Measurements from ENCODE around the gene FBXW11. TPM values are rescaled to one million over a fixed set of nuclear protein-coding genes. Genes with fewer than 3 reads are reported as not detected.

Gene FBXW11
- total and polyA plus RNA-seq, 8 donors, result 47.6 to 56.9 (median 54.4) TPM

DNA sequence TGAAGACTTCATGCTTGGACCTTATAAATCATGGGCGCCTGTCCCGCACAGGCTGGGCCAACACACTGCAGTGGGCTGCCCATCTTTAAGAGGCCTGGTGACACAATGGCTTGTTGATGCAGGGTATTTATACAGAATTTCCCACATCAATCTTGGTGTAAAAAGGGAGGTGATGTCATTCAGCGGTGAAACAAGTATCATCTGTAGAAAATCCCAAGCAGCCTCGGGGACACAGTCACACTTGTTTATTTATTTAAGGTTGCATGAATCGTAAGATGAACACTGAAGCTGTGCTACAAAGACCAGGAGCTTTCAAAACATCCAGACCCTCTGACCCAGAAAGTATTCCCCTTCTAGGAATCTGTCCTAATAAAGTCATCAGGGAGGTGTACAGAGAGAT, 180.3 kb downstream of the FBXW11 start:
- peaks cover 0 to 2% of the 10 kb centered on the region in 2 donors for H3K9me3 ChIP-seq
- DNase-seq (no peak), ATAC-seq (no peak)
- H3K27me3 ChIP-seq, result no peaks in the 10 kb centered on the region
- H3K27ac ChIP-seq, result no peak overlapping the region
- intact Hi-C loops (cut with DNase I), result no loop called here
- TF ChIP-seq, protein P1, sequence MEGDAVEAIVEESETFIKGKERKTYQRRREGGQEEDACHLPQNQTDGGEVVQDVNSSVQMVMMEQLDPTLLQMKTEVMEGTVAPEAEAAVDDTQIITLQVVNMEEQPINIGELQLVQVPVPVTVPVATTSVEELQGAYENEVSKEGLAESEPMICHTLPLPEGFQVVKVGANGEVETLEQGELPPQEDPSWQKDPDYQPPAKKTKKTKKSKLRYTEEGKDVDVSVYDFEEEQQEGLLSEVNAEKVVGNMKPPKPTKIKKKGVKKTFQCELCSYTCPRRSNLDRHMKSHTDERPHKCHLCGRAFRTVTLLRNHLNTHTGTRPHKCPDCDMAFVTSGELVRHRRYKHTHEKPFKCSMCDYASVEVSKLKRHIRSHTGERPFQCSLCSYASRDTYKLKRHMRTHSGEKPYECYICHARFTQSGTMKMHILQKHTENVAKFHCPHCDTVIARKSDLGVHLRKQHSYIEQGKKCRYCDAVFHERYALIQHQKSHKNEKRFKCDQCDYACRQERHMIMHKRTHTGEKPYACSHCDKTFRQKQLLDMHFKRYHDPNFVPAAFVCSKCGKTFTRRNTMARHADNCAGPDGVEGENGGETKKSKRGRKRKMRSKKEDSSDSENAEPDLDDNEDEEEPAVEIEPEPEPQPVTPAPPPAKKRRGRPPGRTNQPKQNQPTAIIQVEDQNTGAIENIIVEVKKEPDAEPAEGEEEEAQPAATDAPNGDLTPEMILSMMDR (IDR thresholded peaks at IDR 0.05), result no peak
- H3K4me3 ChIP-seq, result no peak overlapping the region
- no peaks in the 10 kb centered on the region for H3K4me1 ChIP-seq
- no peaks in the 10 kb centered on the region for H3K36me3 ChIP-seq

DNA sequence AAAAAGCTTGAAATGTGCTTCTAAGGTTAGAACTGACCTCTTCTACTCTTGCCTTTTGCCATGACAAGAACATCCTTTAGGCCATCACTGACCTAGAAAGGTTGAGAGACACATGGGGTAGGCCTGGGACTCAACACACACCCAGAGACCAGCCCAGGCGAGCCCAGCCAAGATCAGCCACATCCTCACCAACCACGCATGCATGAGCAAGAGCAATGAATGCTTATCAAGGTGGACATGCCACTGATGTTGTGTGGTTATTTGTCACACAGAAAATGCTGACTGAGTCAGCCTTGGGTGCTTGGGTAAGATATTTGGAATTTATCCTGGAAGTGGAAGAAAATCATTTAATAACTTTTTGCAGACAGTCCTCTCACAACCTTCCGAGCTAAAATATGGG, 181.4 kb downstream of the FBXW11 start:
- Histone ChIP-seq H3K36me3 (no peaks in the 10 kb centered on the region), H3K27ac (no peak overlapping the region), H3K4me3 (no peak overlapping the region), H3K27me3 (no peaks in the 10 kb centered on the region), H3K9me3 (peaks cover 0 to 2% of the 10 kb centered on the region in 2 donors), H3K4me1 (no peaks in the 10 kb centered on the region)
- intact Hi-C loops (cut with DNase I), result no loop called here
- ATAC-seq (no peak), DNase-seq (no peak)
- TF ChIP-seq, protein P1 (IDR thresholded peaks at IDR 0.05), result no peak

DNA sequence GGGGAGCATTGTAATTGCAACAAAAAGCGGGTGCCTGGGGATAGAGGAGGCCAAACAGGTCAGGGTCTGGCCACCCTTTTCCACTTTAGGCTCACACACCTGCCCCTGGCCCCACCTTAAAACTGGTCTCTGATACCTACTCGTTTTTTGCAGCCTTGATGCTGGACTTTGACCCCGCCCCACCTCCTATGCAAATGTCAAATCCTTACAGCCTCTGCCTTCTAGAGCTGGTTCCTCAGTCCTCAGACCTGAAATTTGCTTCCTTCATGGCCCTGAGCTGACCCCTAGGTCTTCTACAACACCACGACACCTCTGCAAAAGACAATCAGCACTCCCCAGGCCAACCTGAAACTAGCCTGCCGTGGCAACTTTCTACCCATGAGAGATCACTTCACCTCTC, 183.2 kb downstream of the FBXW11 start:
- ATAC-seq, result no peak
- no peak for DNase-seq
- no peaks in the 10 kb centered on the region for H3K36me3 ChIP-seq
- H3K27ac ChIP-seq, result no peak overlapping the region
- no peaks in the 10 kb centered on the region for H3K27me3 ChIP-seq
- intact Hi-C loops (cut with DNase I), result no loop called here
- TF ChIP-seq, protein P1 (IDR thresholded peaks at IDR 0.05), result no peak
- no peak overlapping the region for H3K4me3 ChIP-seq
- H3K9me3 ChIP-seq, result no peaks in the 10 kb centered on the region
- no peaks in the 10 kb centered on the region for H3K4me1 ChIP-seq

DNA sequence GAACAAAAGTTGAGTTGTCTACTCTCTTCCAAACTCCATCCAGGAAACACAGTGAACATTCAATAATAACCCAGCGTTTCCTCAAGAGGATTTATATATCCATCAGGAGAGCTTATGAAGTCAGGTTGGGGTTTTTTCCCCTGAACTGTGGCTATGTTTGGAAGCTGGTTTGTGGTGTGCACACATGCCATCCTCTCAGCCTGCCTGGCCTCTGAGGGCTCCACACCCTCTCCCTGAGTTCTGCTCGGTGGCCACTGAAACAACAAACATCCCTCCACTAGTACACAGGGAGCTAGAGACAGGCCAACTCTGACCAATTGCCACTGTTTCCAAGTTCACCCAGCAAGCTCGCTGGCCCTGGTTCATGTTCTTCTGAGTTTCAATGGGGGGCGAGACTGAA, 185.2 kb downstream of the FBXW11 start:
- Histone ChIP-seq H3K4me1 (no peaks in the 10 kb centered on the region), H3K27me3 (no peaks in the 10 kb centered on the region), H3K27ac (no peak overlapping the region), H3K9me3 (no peaks in the 10 kb centered on the region), H3K4me3 (no peak overlapping the region), H3K36me3 (no peaks in the 10 kb centered on the region)
- DNase-seq (no peak), ATAC-seq (no peak)
- intact Hi-C loops (cut with DNase I), result no loop called here
- TF ChIP-seq, protein P1 (IDR thresholded peaks at IDR 0.05), result no peak

DNA sequence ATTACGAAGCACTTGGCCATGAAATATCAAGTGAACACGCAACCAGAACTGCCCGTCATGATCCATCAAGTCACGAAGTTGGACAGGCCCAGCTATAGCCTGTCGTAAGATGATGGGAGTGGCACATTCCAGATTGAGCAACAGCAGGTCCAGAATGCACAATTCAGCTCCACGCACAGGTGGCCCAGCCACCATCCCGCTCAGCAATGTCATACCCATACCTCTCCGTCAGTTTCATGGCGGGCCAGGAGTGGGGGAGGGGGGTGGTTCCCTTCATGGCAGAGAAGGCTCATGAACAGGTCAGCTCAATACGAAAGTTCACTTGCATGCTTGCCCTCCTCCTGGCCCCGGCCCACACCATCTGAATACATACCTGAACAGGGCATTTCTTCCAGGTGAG, 185.9 kb downstream of the FBXW11 start:
- Histone ChIP-seq H3K9me3 (no peaks in the 10 kb centered on the region), H3K36me3 (no peaks in the 10 kb centered on the region), H3K4me3 (no peak overlapping the region), H3K27me3 (no peaks in the 10 kb centered on the region), H3K4me1 (no peaks in the 10 kb centered on the region), H3K27ac (no peak overlapping the region)
- intact Hi-C loops (cut with DNase I), result no loop called here
- TF ChIP-seq, protein P1 (IDR thresholded peaks at IDR 0.05), result no peak
- DNase-seq (no peak), ATAC-seq (no peak)

Measured in left lung (tissue), 10 donors.